ENCODE data around the gene TAS2R8.

DNA sequence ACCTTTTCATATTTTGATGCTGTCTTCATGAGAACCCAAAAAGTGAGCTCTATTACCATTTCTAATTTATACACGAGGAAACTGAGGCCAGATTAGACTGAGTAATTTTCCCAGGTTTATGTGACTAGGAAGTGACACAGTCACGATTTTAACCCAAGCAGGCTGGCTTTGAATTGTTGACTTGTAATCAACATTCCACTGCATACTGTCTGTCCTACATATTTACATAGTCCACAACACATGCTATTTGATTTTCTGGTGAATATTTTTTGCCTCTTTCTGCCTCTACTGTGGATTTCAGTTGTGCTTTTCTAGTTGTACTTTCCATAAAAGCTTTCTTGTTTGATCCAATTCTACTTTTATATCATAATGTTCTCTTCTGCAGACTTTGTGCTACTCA lies 12.9 kb downstream of the TAS2R8 start:
- no peak for TF ChIP-seq CTCF (IDR thresholded peaks at IDR 0.05; ENCODE audit: poor library complexity, severe bottlenecking)
- no peak for TF ChIP-seq TAF1 (IDR thresholded peaks at IDR 0.05; ENCODE audit: low read depth)
- no peak for TF ChIP-seq MXI1 (conservative IDR thresholded peaks at IDR 0.05; ENCODE audit: poor library complexity, severe bottlenecking)
- no peak for TF ChIP-seq RAD21 (conservative IDR thresholded peaks at IDR 0.05)
- TF ChIP-seq, protein P1, sequence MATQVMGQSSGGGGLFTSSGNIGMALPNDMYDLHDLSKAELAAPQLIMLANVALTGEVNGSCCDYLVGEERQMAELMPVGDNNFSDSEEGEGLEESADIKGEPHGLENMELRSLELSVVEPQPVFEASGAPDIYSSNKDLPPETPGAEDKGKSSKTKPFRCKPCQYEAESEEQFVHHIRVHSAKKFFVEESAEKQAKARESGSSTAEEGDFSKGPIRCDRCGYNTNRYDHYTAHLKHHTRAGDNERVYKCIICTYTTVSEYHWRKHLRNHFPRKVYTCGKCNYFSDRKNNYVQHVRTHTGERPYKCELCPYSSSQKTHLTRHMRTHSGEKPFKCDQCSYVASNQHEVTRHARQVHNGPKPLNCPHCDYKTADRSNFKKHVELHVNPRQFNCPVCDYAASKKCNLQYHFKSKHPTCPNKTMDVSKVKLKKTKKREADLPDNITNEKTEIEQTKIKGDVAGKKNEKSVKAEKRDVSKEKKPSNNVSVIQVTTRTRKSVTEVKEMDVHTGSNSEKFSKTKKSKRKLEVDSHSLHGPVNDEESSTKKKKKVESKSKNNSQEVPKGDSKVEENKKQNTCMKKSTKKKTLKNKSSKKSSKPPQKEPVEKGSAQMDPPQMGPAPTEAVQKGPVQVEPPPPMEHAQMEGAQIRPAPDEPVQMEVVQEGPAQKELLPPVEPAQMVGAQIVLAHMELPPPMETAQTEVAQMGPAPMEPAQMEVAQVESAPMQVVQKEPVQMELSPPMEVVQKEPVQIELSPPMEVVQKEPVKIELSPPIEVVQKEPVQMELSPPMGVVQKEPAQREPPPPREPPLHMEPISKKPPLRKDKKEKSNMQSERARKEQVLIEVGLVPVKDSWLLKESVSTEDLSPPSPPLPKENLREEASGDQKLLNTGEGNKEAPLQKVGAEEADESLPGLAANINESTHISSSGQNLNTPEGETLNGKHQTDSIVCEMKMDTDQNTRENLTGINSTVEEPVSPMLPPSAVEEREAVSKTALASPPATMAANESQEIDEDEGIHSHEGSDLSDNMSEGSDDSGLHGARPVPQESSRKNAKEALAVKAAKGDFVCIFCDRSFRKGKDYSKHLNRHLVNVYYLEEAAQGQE (IDR thresholded peaks at IDR 0.05; ENCODE audit: borderline replicate concordance): no peak

Data from neural cell (in vitro differentiated cells).